Measurements from ENCODE around the gene CINP. TPM values are rescaled to one million over a fixed set of nuclear protein-coding genes. Genes with fewer than 3 reads are reported as not detected.

The CINP gene
- total RNA-seq, 4 donors from 2014 or later = 28.3 to 35.1 (median 29.4) TPM

- peak in 1 of 2 donors; percentile 50 for DNase-seq (ENCODE audit: low spot score in 2 of 2)
- Histone ChIP-seq H3K27ac (no peak overlapping the region), H3K4me1 (peaks cover 3% of the 10 kb centered on the region), H3K9me3 (no peaks in the 10 kb centered on the region), H3K27me3 (no peaks in the 10 kb centered on the region), H3K36me3 (peaks cover 89% of the 10 kb centered on the region), H3K4me3 (no peak overlapping the region)
- TF ChIP-seq EP300 (IDR thresholded peaks at IDR 0.05) (no peak), CTCF (IDR thresholded peaks at IDR 0.05) (no peak), POLR2AphosphoS5 (IDR thresholded peaks at IDR 0.05) (no peak), POLR2A (IDR thresholded peaks at IDR 0.05) (no peak)
- WGBS = 92% methylated on average over 15 of the region's 16 CpGs
Observed at GRCh38 chr14:102348376-102348775, 14.3 kb downstream of the CINP start.

GRCh38 chr14:102346645-102347044 is 16.0 kb downstream of the CINP start:
- no peak for TF ChIP-seq POLR2A (IDR thresholded peaks at IDR 0.05)
- no peak for TF ChIP-seq CTCF (IDR thresholded peaks at IDR 0.05)
- no peak for TF ChIP-seq POLR2AphosphoS5 (IDR thresholded peaks at IDR 0.05)
- no peak for TF ChIP-seq EP300 (IDR thresholded peaks at IDR 0.05)
- DNase-seq (ENCODE audit: low spot score in 2 of 2) = no peak
- Histone ChIP-seq H3K4me1 (peaks cover under 1% of the 10 kb centered on the region), H3K27ac (no peak overlapping the region), H3K36me3 (peaks cover 88% of the 10 kb centered on the region), H3K4me3 (no peak overlapping the region), H3K27me3 (no peaks in the 10 kb centered on the region), H3K9me3 (no peaks in the 10 kb centered on the region)
- 96% methylated on average over 4 of the region's 4 CpGs for WGBS

- Histone ChIP-seq H3K27ac (no peak overlapping the region), H3K9me3 (no peaks in the 10 kb centered on the region), H3K4me1 (no peaks in the 10 kb centered on the region), H3K4me3 (no peak overlapping the region), H3K36me3 (peaks cover 96% of the 10 kb centered on the region), H3K27me3 (no peaks in the 10 kb centered on the region)
- 84% methylated on average over 3 of the region's 3 CpGs for WGBS
- TF ChIP-seq POLR2AphosphoS5 (IDR thresholded peaks at IDR 0.05) (no peak), EP300 (IDR thresholded peaks at IDR 0.05) (no peak), CTCF (IDR thresholded peaks at IDR 0.05) (no peak), POLR2A (IDR thresholded peaks at IDR 0.05) (no peak)
- DNase-seq (ENCODE audit: low spot score in 2 of 2) = no peak
Observed at GRCh38 chr14:102345232-102345631, 17.5 kb downstream of the CINP start.

- DNase-seq (ENCODE audit: low spot score in 2 of 2) = no peak
- H3K4me1 ChIP-seq = no peaks in the 10 kb centered on the region
- no peak overlapping the region for H3K4me3 ChIP-seq
- peaks cover 99% of the 10 kb centered on the region for H3K36me3 ChIP-seq
- H3K9me3 ChIP-seq = no peaks in the 10 kb centered on the region
- TF ChIP-seq POLR2A (IDR thresholded peaks at IDR 0.05) = no peak
- no peak for TF ChIP-seq CTCF (IDR thresholded peaks at IDR 0.05)
- TF ChIP-seq EP300 (IDR thresholded peaks at IDR 0.05) = no peak
- no peaks in the 10 kb centered on the region for H3K27me3 ChIP-seq
- WGBS = 74% methylated on average over 5 of the region's 5 CpGs
- no peak overlapping the region for H3K27ac ChIP-seq
Observed at GRCh38 chr14:102344485-102344884, 18.2 kb downstream of the CINP start.

GRCh38 chr14:102344084-102344483 is 18.6 kb downstream of the CINP start:
- no peak overlapping the region for H3K27ac ChIP-seq
- H3K4me3 ChIP-seq = no peak overlapping the region
- no peaks in the 10 kb centered on the region for H3K9me3 ChIP-seq
- no peaks in the 10 kb centered on the region for H3K27me3 ChIP-seq
- TF ChIP-seq POLR2AphosphoS5 (IDR thresholded peaks at IDR 0.05) (no peak), POLR2A (IDR thresholded peaks at IDR 0.05) (no peak), CTCF (IDR thresholded peaks at IDR 0.05) (no peak), EP300 (IDR thresholded peaks at IDR 0.05) (no peak)
- H3K4me1 ChIP-seq = no peaks in the 10 kb centered on the region
- peaks cover 99% of the 10 kb centered on the region for H3K36me3 ChIP-seq
- no peak for DNase-seq (ENCODE audit: low spot score in 2 of 2)
- 85% methylated on average over 7 of the region's 7 CpGs for WGBS

Data from suprapubic skin (tissue), 4 donors.